K562 (cell line): ENCODE measurements around the gene STT3A. TPM values are rescaled to one million over a fixed set of nuclear protein-coding genes. Genes with fewer than 3 reads are reported as not detected.
A peak's percentile ranks its signal among the peaks of the same experiment; 100 is the strongest.

Experiments
- CEBPZ ChIP-seq: fragments of 150-350 bp; IDR thresholded peaks from 2 replicates; pipeline ENCODE4 v1.6.1; 2014; ENCODE audit warnings: low read depth, mild to moderate bottlenecking, low read length, borderline replicate concordance
- CREBBP ChIP-seq: IDR thresholded peaks from one replicate; pipeline ENCODE4 v1.6.1; 2012; ENCODE audit warnings: low read depth, mild to moderate bottlenecking, control low read depth, inconsistent platforms, low read length
- FIP1L1 ChIP-seq: fragments of 200-400 bp; formaldehyde crosslinking; IDR thresholded peaks from 2 replicates; pipeline ENCODE4 v1.6.1; 2018; ENCODE audit warnings: mild to moderate bottlenecking, low read depth, low read length; ENCODE audit not compliant: poor library complexity, severe bottlenecking
- HOMEZ ChIP-seq: fragments of 250-450 bp; sonication (Bioruptor Pico); IDR thresholded peaks from 2 replicates; pipeline ENCODE4 v1.4.0; 2020; ENCODE audit warnings: mild to moderate bottlenecking, moderate library complexity
- IRF1 ChIP-seq: sonication (generic); formaldehyde crosslinking; IDR thresholded peaks from 2 replicates; pipeline ENCODE4 v1.8.0; 2022; ENCODE audit warnings: missing genetic modification reagents, mild to moderate bottlenecking, borderline replicate concordance
- JUNB ChIP-seq: fragments of 450-650 bp; formaldehyde crosslinking; conservative IDR thresholded peaks from 2 replicates; pipeline ENCODE4 v1.4.0; 2020; ENCODE audit warnings: mild to moderate bottlenecking
- MBD2 ChIP-seq: sonication (generic); IDR thresholded peaks from 2 replicates; pipeline ENCODE4 v1.6.1; 2016; ENCODE audit warnings: low read depth, borderline replicate concordance
- PHB ChIP-seq: fragments of 250-450 bp; sonication (Bioruptor Pico); IDR thresholded peaks from 2 replicates; pipeline ENCODE4 v1.5.0; 2021
- SMAD2 ChIP-seq: fragments of 150-350 bp; IDR thresholded peaks from 2 replicates; pipeline ENCODE4 v1.6.1; 2014; ENCODE audit warnings: low read depth, mild to moderate bottlenecking, low read length
- SRF ChIP-seq, 2 experiments: fragments of 250-450, 450-650 bp in 1 of 2; sonication (Bioruptor Pico) in 1 of 2; sonication (generic) in 1 of 2; formaldehyde crosslinking; IDR thresholded peaks; 2 replicates each; pipeline versions ENCODE4 v1.5.0 to v1.5.1; 2020 to 2022; ENCODE audit warnings: mild to moderate bottlenecking in 1 of 2, missing genetic modification reagents in 1 of 2
- ZNF146 ChIP-seq: IDR thresholded peaks from one replicate; pipeline ENCODE4 v1.6.1; 2018; ENCODE audit warnings: missing compliant biosample characterization; ENCODE audit not compliant: unreplicated experiment
- ZNF318 ChIP-seq, 2 experiments: fragments of 450-650 bp; IDR thresholded peaks; 2 replicates each; pipeline ENCODE4 v1.6.1; 2016; ENCODE audit warnings: mild to moderate bottlenecking in 2 of 2, borderline replicate concordance in 1 of 2, low read depth in 1 of 2, moderate library complexity in 1 of 2
- ZNF347 ChIP-seq: fragments of 450-650 bp; formaldehyde crosslinking; IDR thresholded peaks from 2 replicates; pipeline ENCODE4 v1.4.0; 2020; ENCODE audit warnings: low read depth, mild to moderate bottlenecking, moderate library complexity
- ZNF445 ChIP-seq: fragments of 250-450 bp; sonication (Bioruptor Pico); IDR thresholded peaks from 2 replicates; pipeline ENCODE4 v1.4.0; 2020; ENCODE audit warnings: low read depth, mild to moderate bottlenecking, moderate library complexity
- polyA plus RNA-seq, 8 experiments: library from polyadenylated mRNA; depleted of rRNA in 4 of 8; stranded (reverse) in 5 of 8; unstranded in 3 of 8; fragments of >200 nt; fragmentation: Nextera tagmentation in 2 of 8; fragmentation: Illumina TruSeq in 1 of 8; extraction: Ambion mirVana in 2 of 8; extraction: Trizol in 1 of 8; gene quantifications; 2 replicates each; pipeline versions ENCODE4 v1.2.1 to v1.2.3, GENCODE V29; 2011 to 2014; ENCODE audit warnings: inconsistent platforms in 1 of 8, missing spikeins in 1 of 8
- total RNA-seq, 7 experiments: library from RNA; depleted of rRNA in 6 of 7; stranded (reverse); fragments of >200 nt in 6 of 7; fragmentation: Illumina TruSeq in 2 of 7; extraction: Trizol in 2 of 7; gene quantifications; 2 replicates each; pipeline versions ENCODE4 v1.2.1 to v1.2.3, GENCODE V29; 2011 to 2021; ENCODE audit warnings: low replicate concordance in 1 of 7

The STT3A gene
- total and polyA plus RNA-seq, 9 of the 15 experiments (the other 6 are each of a cell fraction or from before 2014, with no cell fraction given) = 70.7 to 330 (median 192) TPM

- no peak for TF ChIP-seq IRF1 (CRISPR knock-in tag)
- TF ChIP-seq JUNB (CRISPR knock-in tag) = no peak
- no peak for TF ChIP-seq ZNF146 (CRISPR knock-in tag)
- no peak for TF ChIP-seq FIP1L1
- no peak for TF ChIP-seq ZNF318 (IDR thresholded peaks at IDR 0.05; ENCODE audit: borderline replicate concordance in 1 of 2, low read depth in 1 of 2)
- TF ChIP-seq CREBBP = no peak
- TF ChIP-seq MBD2 = peak; percentile 65
- TF ChIP-seq CEBPZ = no peak
- TF ChIP-seq HOMEZ (CRISPR knock-in tag) = no peak
- 0 out of 2 replicates have a peak, but pooled peaks have one; percentile 45 for TF ChIP-seq ZNF445 (CRISPR knock-in tag)
- TF ChIP-seq SMAD2 = no peak
- no peak for TF ChIP-seq PHB (CRISPR knock-in tag)
- no peak for TF ChIP-seq SRF (CRISPR knock-in tag; IDR thresholded peaks at IDR 0.05)
- no peak for TF ChIP-seq ZNF347 (CRISPR knock-in tag)
Measured at GRCh38 chr11:125552927-125553326, 39.7 kb upstream of the STT3A start (continued).
